ENCODE results near the gene SPNS1.
"Not testable (repeated sequence)": the region's sequence is repeated elsewhere in the genome, so short reads cannot be mapped to it uniquely, and the experiment has no call there.

Gene SPNS1

GRCh38 chr16:28974437-28975157 is at the start of gene SPNS1:
Gene SPNS1 (plus strand): TSS chr16:28974778. CDS start chr16:28975152, 374 bp downstream.
- DNase-seq (ENCODE audit: extremely low spot score, insufficient read length, low read depth) (peak; percentile 97), FAIRE-seq (peak; percentile 92)

GRCh38 chr16:28925386-28926228 is 49.0 kb upstream of the SPNS1 start:
- FAIRE-seq = peak; percentile 86
- DNase-seq (ENCODE audit: extremely low spot score, insufficient read length, low read depth) = no peak

GRCh38 chr16:28926284-28926683 is 48.3 kb upstream of the SPNS1 start:
- not testable (repeated sequence) for FAIRE-seq; DNase-seq (ENCODE audit: extremely low spot score, insufficient read length, low read depth)

GRCh38 chr16:28927815-28928214 is 46.8 kb upstream of the SPNS1 start:
- FAIRE-seq = no peak
- no peak for DNase-seq (ENCODE audit: extremely low spot score, insufficient read length, low read depth)

GRCh38 chr16:28930203-28930602 is 44.4 kb upstream of the SPNS1 start:
- FAIRE-seq (no peak), DNase-seq (ENCODE audit: extremely low spot score, insufficient read length, low read depth) (no peak)

- DNase-seq (ENCODE audit: extremely low spot score, insufficient read length, low read depth) = no peak
- FAIRE-seq = peak; percentile 67
These were observed 43.9 kb upstream of the SPNS1 start for GRCh38 chr16:28930652-28931051.

GRCh38 chr16:28931801-28932225 is 42.8 kb upstream of the SPNS1 start, which contains the start of gene CD19:
Gene CD19 (plus strand): TSS chr16:28931971. CDS start chr16:28932001, 30 bp downstream.
- FAIRE-seq (peak; percentile 83), DNase-seq (ENCODE audit: extremely low spot score, insufficient read length, low read depth) (no peak)

GRCh38 chr16:28932339-28933141 is 42.0 kb upstream of the SPNS1 start:
- DNase-seq (ENCODE audit: extremely low spot score, insufficient read length, low read depth) (no peak), FAIRE-seq (peak; percentile 73)

- FAIRE-seq = no peak
These were observed 41.4 kb upstream of the SPNS1 start for GRCh38 chr16:28933171-28933570.

GRCh38 chr16:28935346-28935745 is 39.2 kb upstream of the SPNS1 start:
- DNase-seq (ENCODE audit: extremely low spot score, insufficient read length, low read depth) (no peak), FAIRE-seq (no peak)

More at GRCh38 chr16:28933171-28933570, 41.4 kb upstream of the SPNS1 start:
- no peak for DNase-seq (ENCODE audit: extremely low spot score, insufficient read length, low read depth)

GRCh38 chr16:28935924-28936783 is 38.4 kb upstream of the SPNS1 start:
- DNase-seq (ENCODE audit: extremely low spot score, insufficient read length, low read depth) (peak; percentile 86), FAIRE-seq (peak; percentile 93)

- FAIRE-seq (no peak), DNase-seq (ENCODE audit: extremely low spot score, insufficient read length, low read depth) (no peak)
These were observed 37.8 kb upstream of the SPNS1 start for GRCh38 chr16:28936784-28937155.

- no peak for FAIRE-seq
- no peak for DNase-seq (ENCODE audit: extremely low spot score, insufficient read length, low read depth)
These were observed 37.2 kb upstream of the SPNS1 start for GRCh38 chr16:28937222-28937876.

GRCh38 chr16:28938721-28939120 is 35.9 kb upstream of the SPNS1 start:
- no peak for DNase-seq (ENCODE audit: extremely low spot score, insufficient read length, low read depth)
- no peak for FAIRE-seq

- not testable (repeated sequence) for DNase-seq (ENCODE audit: extremely low spot score, insufficient read length, low read depth); FAIRE-seq
These were observed 34.8 kb upstream of the SPNS1 start for GRCh38 chr16:28939825-28940224.

GRCh38 chr16:28943281-28943680 is 31.3 kb upstream of the SPNS1 start:
- no peak for FAIRE-seq

GRCh38 chr16:28946681-28947080 is 27.9 kb upstream of the SPNS1 start:
- DNase-seq (ENCODE audit: extremely low spot score, insufficient read length, low read depth) = no peak
- FAIRE-seq = no peak

More at GRCh38 chr16:28943281-28943680, 31.3 kb upstream of the SPNS1 start:
- no peak for DNase-seq (ENCODE audit: extremely low spot score, insufficient read length, low read depth)

GRCh38 chr16:28950648-28951409 is 23.7 kb upstream of the SPNS1 start, which contains the start of gene NFATC2IP:
Gene NFATC2IP (plus strand): TSS chr16:28950937. CDS start chr16:28951012, 75 bp downstream.
- FAIRE-seq (peak; percentile 98), DNase-seq (ENCODE audit: extremely low spot score, insufficient read length, low read depth) (peak; percentile 96)

Data from GM18507 (cell line).